IMR-90 (cell line): ENCODE results near the gene NBPF26. TPM values are rescaled to one million over a fixed set of nuclear protein-coding genes. Genes with fewer than 3 reads are reported as not detected.
"Not testable (repeated sequence)": the region's sequence is repeated elsewhere in the genome, so short reads cannot be mapped to it uniquely, and the experiment has no call there.

ENCODE experiments used
- ATAC-seq: fragments of 200-7000 bp; cut with Tn5 transposase; 2 replicates; pipeline ENCODE4 v1.9.1; 2020; ENCODE audit warnings: low read depth, mild to moderate bottlenecking, moderate library complexity
- BruUV-seq: library from RNA; stranded (reverse); fragments of 400-500 nt; replicated peaks from 2 replicates; lab custom pipeline; 2021; lab: Mats Ljungman, UMichigan
- CTCF ChIA-PET: fragments of 300-600 bp; formaldehyde crosslinking; extraction: SDS; loops from one replicate; lab custom pipeline; 2021; ENCODE audit warnings: antibody characterized with exemption; lab: Yijun Ruan, JAX
- POLR2A ChIA-PET: fragments of 300-600 bp; sonication (Branson Sonifier 250); formaldehyde crosslinking; loops from one replicate; lab custom pipeline; 2022; ENCODE audit warnings: antibody characterized with exemption; ENCODE audit not compliant: unreplicated experiment; lab: Charles Lee
- DNase-seq: peaks from one replicate; pipeline ENCODE4 v3.0.0; 2013
- H2AFZ ChIP-seq: replicated peaks from 2 replicates; pipeline ENCODE3; 2013; ENCODE audit warnings: low read length, mild to moderate bottlenecking; ENCODE audit not compliant: poor library complexity
- H2AK5ac ChIP-seq: 2 replicates; pipeline ENCODE4 v1.6.1; 2013; ENCODE audit warnings: low read depth, low read length, inconsistent platforms
- H2AK9ac ChIP-seq: replicated peaks from 2 replicates; pipeline ENCODE3; 2013; ENCODE audit warnings: mild to moderate bottlenecking, low read depth, low read length, moderate library complexity; ENCODE audit not compliant: poor library complexity
- H2BK120ac ChIP-seq: 2 replicates; pipeline ENCODE4 v1.6.1; 2013; ENCODE audit warnings: low read depth, low read length, inconsistent platforms
- H2BK15ac ChIP-seq: 3 replicates; pipeline ENCODE4 v1.6.1; 2013; ENCODE audit warnings: low read depth, low read length, inconsistent platforms
- H2BK20ac ChIP-seq: 2 replicates; pipeline ENCODE4 v1.6.1; 2013; ENCODE audit warnings: low read depth, mild to moderate bottlenecking, inconsistent platforms, low read length, moderate library complexity
- H2BK5ac ChIP-seq: 2 replicates; pipeline ENCODE4 v1.6.1; 2013; ENCODE audit warnings: mild to moderate bottlenecking, low read depth, low read length, inconsistent platforms; ENCODE audit not compliant: poor library complexity, severe bottlenecking
- H3K14ac ChIP-seq: replicated peaks from 2 replicates; pipeline ENCODE4 v1.6.1; 2013; ENCODE audit warnings: low read depth, low read length, inconsistent platforms
- H3K18ac ChIP-seq: 2 replicates; pipeline ENCODE4 v1.6.1; 2013; ENCODE audit warnings: low read depth, low read length, control low read depth
- H3K23ac ChIP-seq: 2 replicates; pipeline ENCODE4 v1.6.1; 2013; ENCODE audit warnings: low read depth, low read length, inconsistent platforms
- H3K27ac ChIP-seq: 2 replicates; pipeline ENCODE4 v1.5.1; 2013; ENCODE audit warnings: mild to moderate bottlenecking, control low read depth, low read length; ENCODE audit not compliant: insufficient read depth
- H3K27me3 ChIP-seq: 2 replicates; pipeline ENCODE4 v1.6.1; 2013; ENCODE audit warnings: low read length; ENCODE audit not compliant: control insufficient read depth, insufficient read depth
- H3K36me3 ChIP-seq: 2 replicates; pipeline ENCODE4 v1.6.1; 2013; ENCODE audit warnings: low read length, mixed read lengths; ENCODE audit not compliant: control insufficient read depth, insufficient read depth
- H3K4ac ChIP-seq: 2 replicates; pipeline ENCODE4 v1.6.1; 2013; ENCODE audit warnings: low read depth, low read length, inconsistent platforms
- H3K4me1 ChIP-seq: 2 replicates; pipeline ENCODE4 v1.6.1; 2013; ENCODE audit warnings: low read length, mixed read lengths; ENCODE audit not compliant: control insufficient read depth, insufficient read depth
- H3K4me2 ChIP-seq: 2 replicates; pipeline ENCODE4 v1.6.1; 2013; ENCODE audit warnings: low read depth, mild to moderate bottlenecking, control low read depth, low read length, moderate library complexity
- H3K4me3 ChIP-seq: 2 replicates; pipeline ENCODE4 v1.5.1; 2013; ENCODE audit warnings: low read depth, mild to moderate bottlenecking, control low read depth, low read length, moderate library complexity; ENCODE audit not compliant: insufficient read depth
- H3K56ac ChIP-seq: 2 replicates; pipeline ENCODE4 v1.6.1; 2013; ENCODE audit warnings: low read length, inconsistent platforms; ENCODE audit not compliant: insufficient read depth; ENCODE audit errors: extremely low read depth
- H3K79me1 ChIP-seq, 2 experiments: 2 replicates each; pipeline ENCODE4 v1.6.1; 2013; ENCODE audit warnings: low read length in 2 of 2, inconsistent platforms in 1 of 2, low read depth in 1 of 2
- H3K9ac ChIP-seq: 2 replicates; pipeline ENCODE4 v1.6.1; 2013; ENCODE audit warnings: low read depth, low read length, control low read depth
- H3K9me1 ChIP-seq: 2 replicates; pipeline ENCODE4 v1.6.1; 2013; ENCODE audit warnings: low read length, inconsistent platforms; ENCODE audit not compliant: insufficient read depth
- H3K9me3 ChIP-seq: 2 replicates; pipeline ENCODE4 v1.6.1; 2013; ENCODE audit warnings: low read length; ENCODE audit not compliant: control insufficient read depth, insufficient read depth
- H4K20me1 ChIP-seq: 2 replicates; pipeline ENCODE4 v1.6.1; 2013; ENCODE audit warnings: low read length, inconsistent platforms; ENCODE audit not compliant: insufficient read depth
- H4K5ac ChIP-seq: 2 replicates; pipeline ENCODE4 v1.6.1; 2013; ENCODE audit warnings: mild to moderate bottlenecking, low read depth, low read length, control low read depth
- H4K8ac ChIP-seq, 2 experiments: 2 replicates each; pipeline ENCODE4 v1.6.1; 2013; ENCODE audit warnings: low read depth in 2 of 2, low read length in 2 of 2, control low read depth in 1 of 2, inconsistent platforms in 1 of 2
- H4K91ac ChIP-seq: 2 replicates; pipeline ENCODE4 v1.6.1; 2013; ENCODE audit warnings: low read depth, low read length, inconsistent platforms; ENCODE audit not compliant: insufficient read depth
- WGBS, 2 experiments: methylation state at CpG; one replicate each; pipeline versions ENCODE4 v1.1.5 to v1.1.7; 2013; ENCODE audit warnings: missing lambda C conversion rate in 2 of 2; ENCODE audit not compliant: insufficient read length in 1 of 2; ENCODE audit errors: extremely low coverage in 2 of 2; 5-methylcytosine and 5-hydroxymethylcytosine counted together
- dilution Hi-C: fragments of 300-500 bp; cut with HindIII; formaldehyde crosslinking; loops from one replicate; pipeline ENCODE4 v1.14.3; 2018; ENCODE audit warnings: low sequenced_read_pairs; ENCODE audit not compliant: unreplicated experiment
- in situ Hi-C: fragments of 300-500 bp; cut with MboI; formaldehyde crosslinking; loops from 3 replicates; pipeline ENCODE4 v1.14.3; 2019; ENCODE audit warnings: low sequenced_read_pairs, inconsistent platforms, mixed read lengths
- intact Hi-C: fragments of 100-400 bp; cut with micrococcal nuclease; formaldehyde crosslinking; loops from 2 replicates; pipeline ENCODE4 v1.10.0; 2022
- polyA plus RNA-seq, 3 experiments: library from polyadenylated mRNA; depleted of rRNA; stranded (reverse); fragments of >200 nt; gene quantifications; 2 replicates each; pipeline ENCODE4 v1.2.3, GENCODE V29; 2012; ENCODE audit warnings: low replicate concordance in 1 of 3
- total RNA-seq: library from RNA; depleted of rRNA; stranded (reverse); fragments of >200 nt; gene quantifications from 2 replicates; pipeline ENCODE4 v1.2.3, GENCODE V29; 2012

NBPF26 gene
- total and polyA plus RNA-seq, 2 of the 4 experiments (the other 2 are of a cell fraction): 11.3 to 13.1 TPM

DNA sequence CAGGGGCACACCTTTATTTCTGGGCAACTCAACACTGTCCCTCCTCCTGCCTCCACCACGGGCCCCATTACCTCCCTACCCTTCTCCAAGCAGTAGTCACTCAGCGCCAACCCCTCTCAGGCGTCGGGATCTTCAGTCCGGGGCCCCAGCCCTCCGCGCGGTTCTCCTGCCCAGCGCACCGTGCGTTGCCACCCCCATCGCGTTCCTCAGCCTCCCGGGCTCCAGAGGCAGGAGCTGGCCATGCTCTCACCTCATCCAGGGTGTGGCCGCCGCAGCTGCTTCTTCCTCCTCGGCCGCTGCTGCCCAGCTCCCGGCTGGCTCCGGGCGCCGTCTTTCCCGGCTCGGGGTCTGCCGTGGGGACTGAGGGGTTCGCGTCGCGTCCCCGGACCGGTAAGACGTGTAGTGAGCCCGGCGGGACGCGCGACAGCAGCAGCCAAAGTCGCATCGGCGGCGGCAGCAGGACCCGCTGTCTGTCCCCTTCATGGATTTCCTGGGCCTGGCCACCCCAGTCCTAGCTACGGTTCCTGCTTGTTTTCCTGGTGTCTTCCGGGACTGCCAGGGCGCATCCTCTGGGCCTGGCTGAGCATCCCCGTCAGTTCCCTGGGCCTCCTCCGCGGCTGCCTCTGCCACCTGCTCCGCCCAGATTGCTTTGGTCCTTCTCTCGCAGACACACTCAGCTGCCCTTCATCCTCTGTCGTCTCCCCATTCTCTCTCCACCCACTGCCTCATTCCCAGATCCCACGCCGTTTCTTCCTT, 22.8 kb upstream of the NBPF26 start:
- H4K8ac ChIP-seq, DNase-seq, H3K9me3 ChIP-seq, H2BK5ac ChIP-seq, H2AFZ ChIP-seq, H3K9me1 ChIP-seq, H3K36me3 ChIP-seq, H2BK20ac ChIP-seq, H2BK120ac ChIP-seq, H3K9ac ChIP-seq, H3K18ac ChIP-seq, H3K56ac ChIP-seq, H3K4ac ChIP-seq, H3K14ac ChIP-seq, dilution Hi-C loops, H2AK5ac ChIP-seq, intact Hi-C loops, H3K79me1 ChIP-seq, CTCF ChIA-PET, H3K23ac ChIP-seq, H4K5ac ChIP-seq, H3K4me2 ChIP-seq, H3K4me1 ChIP-seq, H2BK15ac ChIP-seq, H2AK9ac ChIP-seq, POLR2A ChIA-PET, H3K27ac ChIP-seq, H4K20me1 ChIP-seq, BruUV-seq, in situ Hi-C loops, H3K4me3 ChIP-seq, H4K91ac ChIP-seq, H3K27me3 ChIP-seq: not testable (repeated sequence)
- peak; percentile 83 for ATAC-seq
- no CpG with 5 or more reads among the region's 53 CpGs for WGBS, 2 experiments

DNA sequence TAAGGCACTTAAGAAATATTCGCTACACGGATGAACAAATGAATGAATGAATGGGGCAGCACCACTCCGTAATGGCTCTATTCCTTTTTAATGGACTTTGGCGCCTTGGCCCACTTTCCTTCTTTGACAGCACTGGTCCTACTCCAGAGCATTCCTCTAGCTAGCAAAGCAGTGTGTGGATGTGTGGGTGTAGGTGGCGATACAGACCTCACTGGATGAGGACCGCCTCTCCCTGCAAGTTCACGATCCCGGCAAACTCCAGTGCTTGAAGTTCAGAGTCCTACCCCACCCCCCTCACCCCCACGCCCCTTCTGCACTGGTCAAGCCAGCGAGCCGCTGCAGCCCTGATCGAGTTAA, 409 bp upstream of the NBPF26 start:
- BruUV-seq, DNase-seq, H2AK5ac ChIP-seq, in situ Hi-C loops, H3K36me3 ChIP-seq, H4K5ac ChIP-seq, H4K8ac ChIP-seq, H3K79me1 ChIP-seq, CTCF ChIA-PET, dilution Hi-C loops, POLR2A ChIA-PET, H2BK5ac ChIP-seq, H3K27me3 ChIP-seq, H3K23ac ChIP-seq, intact Hi-C loops, H2AFZ ChIP-seq, ATAC-seq, H3K14ac ChIP-seq, H3K9me1 ChIP-seq, H3K4me1 ChIP-seq, H4K91ac ChIP-seq, H2AK9ac ChIP-seq, H3K4ac ChIP-seq, H3K9me3 ChIP-seq, H3K4me3 ChIP-seq, H3K18ac ChIP-seq, H4K20me1 ChIP-seq, H2BK20ac ChIP-seq, H3K9ac ChIP-seq, H3K56ac ChIP-seq, H2BK120ac ChIP-seq, H2BK15ac ChIP-seq, H3K27ac ChIP-seq: not testable (repeated sequence)
- WGBS, 2 experiments: no CpG with 5 or more reads among the region's 12 CpGs
- H3K4me2 ChIP-seq: peak overlapping the region; percentile 70; the same call in 1 of the 2 replicates
